ENCODE measurements around the gene EFNA5. TPM values are rescaled to one million over a fixed set of nuclear protein-coding genes. Genes with fewer than 3 reads are reported as not detected.

EFNA5 gene
- total RNA-seq, 1 experiment from 2014 or later, result 42.7 TPM

DNA sequence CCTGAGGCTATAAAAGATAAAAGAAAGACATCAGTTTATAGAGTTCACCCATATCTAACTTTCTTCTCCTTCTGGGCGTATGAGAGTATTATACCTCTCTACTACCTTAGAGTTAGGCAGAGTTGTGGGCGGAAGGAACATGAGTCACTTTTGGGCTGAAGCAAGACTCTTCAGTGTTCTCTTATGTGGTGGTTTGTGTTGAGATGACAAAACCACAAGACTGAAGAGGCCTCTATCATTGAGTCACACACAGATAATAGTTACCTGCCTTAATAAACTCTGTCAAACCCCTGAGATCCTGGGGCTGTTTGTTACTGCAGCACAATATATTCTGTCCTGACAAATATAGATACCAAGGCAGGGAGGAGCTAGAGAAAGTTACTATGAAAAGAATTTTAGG, 184.2 kb downstream of the EFNA5 start:
- Histone ChIP-seq H4K20me1 (ENCODE audit: insufficient read depth) (no peaks in the 10 kb centered on the region), H2AFZ (no peak overlapping the region), H3K4me1 (replicated peaks; ENCODE audit: insufficient read depth) (peaks cover 25% of the 10 kb centered on the region), H3F3A (ENCODE audit: insufficient read depth, low read depth) (peaks cover 9% of the 10 kb centered on the region), H3K4me3 (no peak overlapping the region), H3K9me3 (ENCODE audit: insufficient read depth, low read depth) (no peaks in the 10 kb centered on the region; the same call in 1 of the 2 replicates), H3K4me2 (peak overlapping the region; percentile 12; the same call in 1 of the 2 replicates), H3K9me2 (ENCODE audit: insufficient read depth) (no peaks in the 10 kb centered on the region), H3K36me3 (ENCODE audit: low read depth) (no peaks in the 10 kb centered on the region; the same call in 1 of the 2 replicates), H3K79me2 (ENCODE audit: low read depth) (peaks cover 90% of the 10 kb centered on the region), H3K27ac (peak overlapping the region; percentile 48), H3K27me3 (ENCODE audit: insufficient read depth, low read depth) (no peaks in the 10 kb centered on the region)
- TF ChIP-seq, protein P1, sequence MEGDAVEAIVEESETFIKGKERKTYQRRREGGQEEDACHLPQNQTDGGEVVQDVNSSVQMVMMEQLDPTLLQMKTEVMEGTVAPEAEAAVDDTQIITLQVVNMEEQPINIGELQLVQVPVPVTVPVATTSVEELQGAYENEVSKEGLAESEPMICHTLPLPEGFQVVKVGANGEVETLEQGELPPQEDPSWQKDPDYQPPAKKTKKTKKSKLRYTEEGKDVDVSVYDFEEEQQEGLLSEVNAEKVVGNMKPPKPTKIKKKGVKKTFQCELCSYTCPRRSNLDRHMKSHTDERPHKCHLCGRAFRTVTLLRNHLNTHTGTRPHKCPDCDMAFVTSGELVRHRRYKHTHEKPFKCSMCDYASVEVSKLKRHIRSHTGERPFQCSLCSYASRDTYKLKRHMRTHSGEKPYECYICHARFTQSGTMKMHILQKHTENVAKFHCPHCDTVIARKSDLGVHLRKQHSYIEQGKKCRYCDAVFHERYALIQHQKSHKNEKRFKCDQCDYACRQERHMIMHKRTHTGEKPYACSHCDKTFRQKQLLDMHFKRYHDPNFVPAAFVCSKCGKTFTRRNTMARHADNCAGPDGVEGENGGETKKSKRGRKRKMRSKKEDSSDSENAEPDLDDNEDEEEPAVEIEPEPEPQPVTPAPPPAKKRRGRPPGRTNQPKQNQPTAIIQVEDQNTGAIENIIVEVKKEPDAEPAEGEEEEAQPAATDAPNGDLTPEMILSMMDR (conservative IDR thresholded peaks at IDR 0.05), result no peak
- no peak for TF ChIP-seq EZH2 (IDR thresholded peaks at IDR 0.05; ENCODE audit: low read depth)
- DNase-seq, result peak in 1 of 2 experiments; percentile 72
- CTCF ChIA-PET, result no interaction called here
- BruUV-seq (replicated peaks), result no TSS peak
- intact Hi-C loops (cut with micrococcal nuclease; ENCODE audit: unreplicated experiment), result no loop called here
- POLR2A ChIA-PET (ENCODE audit: unreplicated experiment), result interaction anchor here (0.6 kb wide), 1 partner anchor 14 kb away, joined by 3 read pairs; no protein-coding TSS in a partner anchor

DNA sequence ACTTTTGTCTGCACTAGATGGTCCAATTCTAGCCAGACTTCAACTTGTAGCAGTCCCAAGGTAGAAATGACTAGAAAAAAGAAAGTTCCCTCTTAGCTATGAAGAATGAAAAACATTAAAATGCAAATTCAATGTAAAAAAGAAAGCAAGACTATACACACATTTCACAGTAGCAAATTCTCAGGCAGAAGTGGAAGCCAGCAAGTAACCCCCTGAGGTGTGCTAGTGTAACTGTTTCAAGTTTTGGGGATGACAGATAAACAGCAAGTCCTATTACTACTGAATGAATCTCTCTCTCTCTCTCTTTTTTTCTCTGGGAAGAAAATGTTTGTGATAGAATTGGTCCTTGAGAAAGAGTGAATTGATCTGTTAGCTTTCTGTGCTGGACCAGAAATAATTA, 185.6 kb downstream of the EFNA5 start:
- Histone ChIP-seq H2AFZ (no peak overlapping the region), H3K27ac (no peak overlapping the region), H3K4me2 (no peak overlapping the region), H3K9me3 (ENCODE audit: insufficient read depth, low read depth) (no peaks in the 10 kb centered on the region; the same call in none of the 2 replicates), H3K4me3 (no peak overlapping the region), H3K79me2 (ENCODE audit: low read depth) (peaks cover 90% of the 10 kb centered on the region), H3K27me3 (ENCODE audit: insufficient read depth, low read depth) (no peaks in the 10 kb centered on the region), H3K36me3 (ENCODE audit: low read depth) (no peaks in the 10 kb centered on the region; the same call in 1 of the 2 replicates), H3K9me2 (ENCODE audit: insufficient read depth) (no peaks in the 10 kb centered on the region), H4K20me1 (ENCODE audit: insufficient read depth) (no peaks in the 10 kb centered on the region), H3K4me1 (replicated peaks; ENCODE audit: insufficient read depth) (peaks cover 25% of the 10 kb centered on the region), H3F3A (ENCODE audit: insufficient read depth, low read depth) (peaks cover 9% of the 10 kb centered on the region)
- no peak for DNase-seq
- no TSS peak for BruUV-seq (replicated peaks)
- POLR2A ChIA-PET (ENCODE audit: unreplicated experiment), result no interaction called here
- intact Hi-C loops (cut with micrococcal nuclease; ENCODE audit: unreplicated experiment), result no loop called here
- CTCF ChIA-PET, result no interaction called here
- TF ChIP-seq, protein P1 (conservative IDR thresholded peaks at IDR 0.05), result no peak
- TF ChIP-seq EZH2 (IDR thresholded peaks at IDR 0.05; ENCODE audit: low read depth), result no peak

DNA sequence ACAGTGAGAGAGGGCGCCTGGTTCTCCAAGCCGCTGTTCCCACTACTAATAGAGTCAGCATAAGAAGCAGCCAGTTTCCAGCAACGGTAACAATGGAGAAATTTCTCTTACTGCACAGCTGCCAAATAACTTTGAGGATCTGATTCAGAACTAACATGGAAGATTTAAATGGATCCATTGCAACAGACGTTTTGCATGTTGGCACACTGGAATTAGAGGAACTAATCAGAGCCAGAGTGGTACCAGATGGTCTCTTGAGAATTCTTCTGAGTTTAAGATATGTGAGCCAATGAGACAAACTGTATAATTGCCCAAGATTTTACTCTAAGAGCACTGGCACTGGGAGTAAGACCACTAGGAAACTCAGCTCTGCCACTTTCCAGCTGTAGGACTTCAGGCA, 186.5 kb downstream of the EFNA5 start:
- H3K79me2 ChIP-seq (ENCODE audit: low read depth), result peaks cover 90% of the 10 kb centered on the region
- H2AFZ ChIP-seq, result no peak overlapping the region
- DNase-seq, result no peak
- no peak overlapping the region for H3K4me2 ChIP-seq
- no peaks in the 10 kb centered on the region for H3K9me2 ChIP-seq (ENCODE audit: insufficient read depth)
- H3K4me1 ChIP-seq (replicated peaks; ENCODE audit: insufficient read depth), result peaks cover 30% of the 10 kb centered on the region
- no TSS peak for BruUV-seq (replicated peaks)
- POLR2A ChIA-PET (ENCODE audit: unreplicated experiment), result interaction anchor here (0.6 kb wide), 1 partner anchor 88 kb away, joined by 5 read pairs; no protein-coding TSS in a partner anchor
- no peaks in the 10 kb centered on the region for H4K20me1 ChIP-seq (ENCODE audit: insufficient read depth)
- peaks cover 14% of the 10 kb centered on the region for H3F3A ChIP-seq (ENCODE audit: insufficient read depth, low read depth)
- no peak for TF ChIP-seq EZH2 (IDR thresholded peaks at IDR 0.05; ENCODE audit: low read depth)
- TF ChIP-seq, protein P1 (conservative IDR thresholded peaks at IDR 0.05), result no peak
- H3K27me3 ChIP-seq (ENCODE audit: insufficient read depth, low read depth), result no peaks in the 10 kb centered on the region
- no peaks in the 10 kb centered on the region; the same call in 1 of the 2 replicates for H3K36me3 ChIP-seq (ENCODE audit: low read depth)
- H3K27ac ChIP-seq, result no peak overlapping the region
- intact Hi-C loops (cut with micrococcal nuclease; ENCODE audit: unreplicated experiment), result no loop called here
- CTCF ChIA-PET, result no interaction called here
- no peak overlapping the region for H3K4me3 ChIP-seq
- no peaks in the 10 kb centered on the region; the same call in none of the 2 replicates for H3K9me3 ChIP-seq (ENCODE audit: insufficient read depth, low read depth)

Data from PC-9 (cell line).